Tibial nerve (tissue), 3 donors: ENCODE data around the gene MUC13.

Experiments used
- POLR2A ChIP-seq, 2 donors: fragments of 450-650 bp; IDR thresholded peaks; one replicate each; pipeline ENCODE4 v1.6.1; 2017; ENCODE audit warnings: antibody characterized with exemption in 2 of 2, mild to moderate bottlenecking in 2 of 2, moderate library complexity in 2 of 2
- TF ChIP-seq, protein P1 (sequence below), 5 experiments: fragments of 200-600 bp in 3 of 5; fragments of 450-650 bp in 2 of 5; sonication (generic) in 3 of 5; IDR thresholded peaks; one replicate each; pipeline ENCODE4 v1.5.1; 2016 to 2019; ENCODE audit warnings: antibody characterized with exemption in 5 of 5, mild to moderate bottlenecking in 3 of 5, moderate library complexity in 2 of 5

DNA sequence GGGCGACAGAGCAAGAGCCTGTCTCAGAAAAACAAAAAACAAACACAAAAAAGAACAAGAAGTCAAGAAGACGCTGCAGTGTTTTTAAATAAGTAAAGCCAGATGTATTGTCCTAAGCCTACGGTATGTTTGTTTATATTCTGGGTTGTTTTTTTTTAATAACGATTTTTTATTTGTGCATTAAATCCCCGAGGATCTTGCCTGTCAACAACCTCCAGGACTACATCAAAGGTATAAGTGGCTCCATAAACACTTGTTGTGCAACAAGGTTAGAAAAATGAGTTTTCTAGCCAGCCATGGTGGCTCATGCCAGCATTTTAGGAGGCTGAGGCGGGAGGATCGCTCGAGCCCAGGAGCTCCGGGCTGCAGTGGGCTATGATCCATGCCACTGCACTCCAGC is 73.5 kb downstream of the MUC13 start:
- TF ChIP-seq, protein P1, sequence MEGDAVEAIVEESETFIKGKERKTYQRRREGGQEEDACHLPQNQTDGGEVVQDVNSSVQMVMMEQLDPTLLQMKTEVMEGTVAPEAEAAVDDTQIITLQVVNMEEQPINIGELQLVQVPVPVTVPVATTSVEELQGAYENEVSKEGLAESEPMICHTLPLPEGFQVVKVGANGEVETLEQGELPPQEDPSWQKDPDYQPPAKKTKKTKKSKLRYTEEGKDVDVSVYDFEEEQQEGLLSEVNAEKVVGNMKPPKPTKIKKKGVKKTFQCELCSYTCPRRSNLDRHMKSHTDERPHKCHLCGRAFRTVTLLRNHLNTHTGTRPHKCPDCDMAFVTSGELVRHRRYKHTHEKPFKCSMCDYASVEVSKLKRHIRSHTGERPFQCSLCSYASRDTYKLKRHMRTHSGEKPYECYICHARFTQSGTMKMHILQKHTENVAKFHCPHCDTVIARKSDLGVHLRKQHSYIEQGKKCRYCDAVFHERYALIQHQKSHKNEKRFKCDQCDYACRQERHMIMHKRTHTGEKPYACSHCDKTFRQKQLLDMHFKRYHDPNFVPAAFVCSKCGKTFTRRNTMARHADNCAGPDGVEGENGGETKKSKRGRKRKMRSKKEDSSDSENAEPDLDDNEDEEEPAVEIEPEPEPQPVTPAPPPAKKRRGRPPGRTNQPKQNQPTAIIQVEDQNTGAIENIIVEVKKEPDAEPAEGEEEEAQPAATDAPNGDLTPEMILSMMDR (IDR thresholded peaks at IDR 0.05), result no peak
- no peak for TF ChIP-seq POLR2A (IDR thresholded peaks at IDR 0.05)
